Activated CD4-positive, alpha-beta memory T cell treated with anti-CD3 and anti-CD28 coated beads for 36 hours (primary cell): ENCODE measurements around the gene FLOT2. TPM values are rescaled to one million over a fixed set of nuclear protein-coding genes. Genes with fewer than 3 reads are reported as not detected.

Source experiments
- CTCF ChIA-PET: fragments of 350-600 bp; sonication (Branson Sonifier 250); formaldehyde crosslinking; loops from one replicate; lab custom pipeline; 2021; ENCODE audit warnings: antibody characterized with exemption, inconsistent platforms; lab: Charles Lee
- POLR2A ChIA-PET: fragments of 350-600 bp; sonication (Branson Sonifier 250); formaldehyde crosslinking; loops from one replicate; lab custom pipeline; 2021; ENCODE audit warnings: antibody characterized with exemption; lab: Charles Lee
- DNase-seq: peaks from one replicate; pipeline ENCODE4 v3.0.0-alpha.2; 2020
- H3K27ac Mint-ChIP-seq: one replicate; pipeline ENCODE4 v1.8.0; 2021; ENCODE audit warnings: mixed read lengths
- H3K27me3 Mint-ChIP-seq: one replicate; pipeline ENCODE4 v1.8.0; 2021; ENCODE audit warnings: mixed read lengths
- H3K36me3 Mint-ChIP-seq: one replicate; pipeline ENCODE4 v1.8.0; 2021; ENCODE audit warnings: mixed read lengths
- H3K4me1 Mint-ChIP-seq: one replicate; pipeline ENCODE4 v1.8.0; 2021; ENCODE audit warnings: low read depth, mixed read lengths
- H3K4me3 Mint-ChIP-seq: one replicate; pipeline ENCODE4 v1.8.0; 2021; ENCODE audit warnings: mild to moderate bottlenecking, mixed read lengths
- H3K9me3 Mint-ChIP-seq: one replicate; pipeline ENCODE4 v1.8.0; 2021; ENCODE audit warnings: mixed read lengths
- intact Hi-C: fragments of 100-400 bp; cut with micrococcal nuclease; formaldehyde crosslinking; loops from one replicate; pipeline ENCODE4 v1.15.1; 2023
- total RNA-seq, 2 experiments: library from RNA; stranded (reverse); gene quantifications; one replicate each; pipeline ENCODE4 v1.2.3, GENCODE V29; 2021

FLOT2 gene
- total RNA-seq, 2 experiments from 2014 or later, result 110 to 118 TPM

DNA sequence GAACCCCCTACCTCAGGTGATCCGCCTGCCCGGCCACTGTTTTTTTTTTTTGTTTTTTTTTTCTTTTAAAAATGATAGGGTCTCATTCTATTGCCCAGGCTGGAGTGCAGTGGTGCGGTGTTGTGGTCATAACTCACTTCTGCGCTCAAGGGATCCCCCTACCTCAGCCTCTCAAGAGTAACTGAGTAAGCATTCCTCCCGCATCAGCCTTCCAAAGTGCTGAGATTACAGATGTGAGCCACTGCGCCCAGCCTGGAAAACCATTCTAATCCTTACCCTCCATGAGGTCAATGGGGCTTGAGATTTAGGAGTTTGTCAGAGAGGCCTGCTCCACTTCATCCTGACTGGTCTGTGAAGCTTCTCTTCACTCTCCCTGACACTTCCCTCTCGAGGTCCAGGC, 30.3 kb downstream of the FLOT2 start:
- Mint-ChIP-seq H3K9me3 (no peaks in the 10 kb centered on the region), H3K36me3 (no peaks in the 10 kb centered on the region), H3K27me3 (no peaks in the 10 kb centered on the region), H3K4me3 (no peak overlapping the region), H3K27ac (no peak overlapping the region), H3K4me1 (peaks cover 11% of the 10 kb centered on the region)
- ChIA-PET CTCF (no interaction called here), POLR2A (no interaction called here)
- intact Hi-C loops, result no loop called here
- no peak for DNase-seq

GRCh38 chr17:28865946-28866752, 31.4 kb downstream of the FLOT2 start:
- CTCF ChIA-PET, result interaction anchor here (1.1 kb wide), 1 partner anchor 50 kb away, joined by 3 read pairs; no protein-coding TSS in a partner anchor
- DNase-seq, result no peak
- Mint-ChIP-seq H3K4me1 (peaks cover 6% of the 10 kb centered on the region), H3K9me3 (no peaks in the 10 kb centered on the region), H3K27ac (no peak overlapping the region), H3K4me3 (no peak overlapping the region), H3K36me3 (no peaks in the 10 kb centered on the region), H3K27me3 (no peaks in the 10 kb centered on the region)
- intact Hi-C loops, result no loop called here
- POLR2A ChIA-PET, result no interaction called here

GRCh38 chr17:28864991-28865849, 32.3 kb downstream of the FLOT2 start:
- Mint-ChIP-seq H3K9me3 (no peaks in the 10 kb centered on the region), H3K36me3 (peaks cover 3% of the 10 kb centered on the region), H3K4me1 (peaks cover 3% of the 10 kb centered on the region), H3K4me3 (no peak overlapping the region), H3K27me3 (no peaks in the 10 kb centered on the region), H3K27ac (no peak overlapping the region)
- POLR2A ChIA-PET, result no interaction called here
- CTCF ChIA-PET, result interaction anchor here (0.6 to 1.1 kb wide), 2 partner anchors 50 to 88 kb away, joined by 3 read pairs; no protein-coding TSS in a partner anchor
- DNase-seq, result no peak
- intact Hi-C loops, result no loop called here

- peaks cover 3% of the 10 kb centered on the region for H3K4me1 Mint-ChIP-seq
Measured at GRCh38 chr17:28863953-28864352, 33.6 kb downstream of the FLOT2 start.

GRCh38 chr17:28862561-28862960, 35.0 kb downstream of the FLOT2 start:
- Mint-ChIP-seq H3K4me3 (no peak overlapping the region), H3K36me3 (peaks cover 17% of the 10 kb centered on the region), H3K27ac (no peak overlapping the region), H3K4me1 (peaks cover 9% of the 10 kb centered on the region), H3K27me3 (no peaks in the 10 kb centered on the region), H3K9me3 (no peaks in the 10 kb centered on the region)
- CTCF ChIA-PET, result interaction anchor here (1.6 kb wide), 1 partner anchor 13 kb away, joined by 8 read pairs; no protein-coding TSS in a partner anchor
- POLR2A ChIA-PET, result interaction anchor here (1.3 kb wide), 1 partner anchor 13 kb away, joined by 3 read pairs; no protein-coding TSS in a partner anchor
- no peak for DNase-seq
- intact Hi-C loops, result no loop called here

More at GRCh38 chr17:28863953-28864352, 33.6 kb downstream of the FLOT2 start:
- intact Hi-C loops, result no loop called here
- H3K4me3 Mint-ChIP-seq, result no peak overlapping the region
- DNase-seq, result no peak
- CTCF ChIA-PET, result interaction anchor here (1.6 kb wide), 2 partner anchors 14 to 100 kb away, joined by 3 to 8 read pairs; no protein-coding TSS in a partner anchor
- POLR2A ChIA-PET, result no interaction called here
- no peaks in the 10 kb centered on the region for H3K27me3 Mint-ChIP-seq
- peaks cover 7% of the 10 kb centered on the region for H3K36me3 Mint-ChIP-seq
- H3K9me3 Mint-ChIP-seq, result no peaks in the 10 kb centered on the region
- H3K27ac Mint-ChIP-seq, result no peak overlapping the region

GRCh38 chr17:28861393-28862203, 35.9 kb downstream of the FLOT2 start:
- no peaks in the 10 kb centered on the region for H3K9me3 Mint-ChIP-seq
- peaks cover 13% of the 10 kb centered on the region for H3K4me1 Mint-ChIP-seq
- no peak overlapping the region for H3K27ac Mint-ChIP-seq
- no peaks in the 10 kb centered on the region for H3K27me3 Mint-ChIP-seq
- no peak overlapping the region for H3K4me3 Mint-ChIP-seq
- ChIA-PET CTCF (no interaction called here), POLR2A (interaction anchor here (0.6 kb wide), 1 partner anchor 14 kb away, joined by 3 read pairs; no protein-coding TSS in a partner anchor)
- H3K36me3 Mint-ChIP-seq, result peaks cover 18% of the 10 kb centered on the region
- intact Hi-C loops, result no loop called here
- no peak for DNase-seq

GRCh38 chr17:28860363-28860808, 37.1 kb downstream of the FLOT2 start:
- POLR2A ChIA-PET, result no interaction called here
- intact Hi-C loops, result no loop called here
- Mint-ChIP-seq H3K27me3 (no peaks in the 10 kb centered on the region), H3K4me3 (no peak overlapping the region), H3K4me1 (peaks cover 18% of the 10 kb centered on the region), H3K27ac (no peak overlapping the region), H3K36me3 (peaks cover 18% of the 10 kb centered on the region), H3K9me3 (no peaks in the 10 kb centered on the region)
- CTCF ChIA-PET, result interaction anchor here (1.2 kb wide), 1 partner anchor 11 kb away, joined by 6 read pairs; no protein-coding TSS in a partner anchor
- DNase-seq, result no peak

- peaks cover 23% of the 10 kb centered on the region for H3K4me1 Mint-ChIP-seq
- intact Hi-C loops, result no loop called here
- CTCF ChIA-PET, result interaction anchor here (1.1 to 1.3 kb wide), 4 partner anchors 9 to 43 kb away, joined by 3 read pairs; no protein-coding TSS in a partner anchor
- H3K27me3 Mint-ChIP-seq, result no peaks in the 10 kb centered on the region
- no peak overlapping the region for H3K4me3 Mint-ChIP-seq
- no peak overlapping the region for H3K27ac Mint-ChIP-seq
- no peaks in the 10 kb centered on the region for H3K9me3 Mint-ChIP-seq
- H3K36me3 Mint-ChIP-seq, result peaks cover 18% of the 10 kb centered on the region
- POLR2A ChIA-PET, result no interaction called here
- DNase-seq, result no peak
Measured at GRCh38 chr17:28858801-28859355, 38.7 kb downstream of the FLOT2 start.

DNA sequence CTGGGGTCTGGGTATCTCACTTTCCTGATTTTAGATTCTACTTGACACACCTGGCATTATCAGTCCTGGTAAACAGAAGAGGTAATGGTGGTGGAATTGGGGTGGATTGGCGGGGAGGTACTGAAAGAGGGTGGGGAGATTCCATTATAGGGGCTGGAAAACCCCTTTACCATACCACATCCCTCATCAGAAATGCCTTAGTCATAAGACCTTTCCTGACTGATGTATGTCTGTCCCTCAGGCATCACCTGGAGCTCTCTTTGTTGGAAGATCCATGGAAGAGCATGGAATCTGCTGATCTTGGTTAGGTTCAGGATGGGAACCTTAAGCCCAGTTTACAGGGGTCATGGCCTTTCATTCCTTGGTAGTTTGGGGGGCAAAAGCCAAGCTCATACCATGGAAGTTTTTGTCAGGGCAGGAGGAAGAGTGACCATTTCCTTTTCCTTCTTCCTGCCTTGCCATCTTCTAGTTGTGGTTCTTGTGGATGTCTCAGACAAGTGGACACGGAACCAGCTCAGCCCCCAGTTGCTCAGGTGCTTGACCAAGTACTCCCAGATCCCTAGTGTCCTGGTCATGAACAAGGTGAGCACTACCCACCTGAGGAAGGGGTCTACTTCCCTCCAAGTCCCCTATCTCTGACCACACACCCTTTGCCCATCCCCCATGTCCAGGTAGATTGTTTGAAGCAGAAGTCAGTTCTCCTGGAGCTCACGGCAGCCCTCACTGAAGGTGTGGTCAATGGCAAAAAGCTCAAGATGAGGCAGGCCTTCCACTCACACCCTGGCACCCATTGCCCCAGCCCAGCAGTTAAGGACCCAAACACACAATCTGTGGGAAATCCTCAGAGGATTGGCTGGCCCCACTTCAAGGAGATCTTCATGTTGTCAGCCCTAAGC, 39.4 kb downstream of the FLOT2 start:
- H3K9me3 Mint-ChIP-seq, result no peaks in the 10 kb centered on the region
- H3K27ac Mint-ChIP-seq, result peak overlapping the region; percentile 75
- intact Hi-C loops, result no loop called here
- peaks cover 18% of the 10 kb centered on the region for H3K36me3 Mint-ChIP-seq
- no peak overlapping the region for H3K4me3 Mint-ChIP-seq
- ChIA-PET POLR2A (interaction anchor here (0.7 kb wide), 2 partner anchors 13 to 40 kb away, joined by 3 to 4 read pairs; no protein-coding TSS in a partner anchor), CTCF (interaction anchor here (0.6 to 1.3 kb wide), 5 partner anchors 8 to 44 kb away, joined by 3 read pairs; no protein-coding TSS in a partner anchor)
- peaks cover 23% of the 10 kb centered on the region for H3K4me1 Mint-ChIP-seq
- DNase-seq, result no peak
- no peaks in the 10 kb centered on the region for H3K27me3 Mint-ChIP-seq

DNA sequence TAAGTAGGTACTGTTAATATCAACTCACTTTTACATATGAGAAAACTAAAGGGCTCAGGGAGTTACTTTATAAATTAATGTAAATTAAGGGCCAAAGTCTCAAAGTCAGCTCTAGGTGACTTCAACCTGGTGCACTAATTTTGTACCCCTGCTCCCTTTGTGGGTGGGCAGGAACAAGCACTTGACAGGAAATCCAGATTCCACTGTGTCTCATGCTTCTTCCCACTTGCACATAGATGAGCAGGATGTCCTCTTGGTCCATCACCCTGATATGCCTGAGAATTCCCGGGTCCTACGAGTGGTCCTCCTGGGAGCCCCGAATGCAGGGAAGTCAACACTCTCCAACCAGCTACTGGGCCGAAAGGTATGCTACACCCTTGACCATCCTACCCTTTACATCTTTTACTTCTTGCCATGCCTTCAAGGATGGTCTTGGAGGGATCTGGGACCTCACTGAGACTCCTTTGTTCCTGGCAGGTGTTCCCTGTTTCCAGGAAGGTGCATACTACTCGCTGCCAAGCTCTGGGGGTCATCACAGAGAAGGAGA, 41.4 kb downstream of the FLOT2 start:
- H3K9me3 Mint-ChIP-seq, result no peaks in the 10 kb centered on the region
- peaks cover 18% of the 10 kb centered on the region for H3K36me3 Mint-ChIP-seq
- POLR2A ChIA-PET, result interaction anchor here (0.6 to 2.2 kb wide), 3 partner anchors 12 to 211 kb away, joined by 3 to 7 read pairs (median 4); no protein-coding TSS in a partner anchor
- H3K27me3 Mint-ChIP-seq, result no peaks in the 10 kb centered on the region
- peaks cover 23% of the 10 kb centered on the region for H3K4me1 Mint-ChIP-seq
- DNase-seq, result no peak
- H3K27ac Mint-ChIP-seq, result no peak overlapping the region
- intact Hi-C loops, result no loop called here
- peak overlapping the region; percentile 81 for H3K4me3 Mint-ChIP-seq
- CTCF ChIA-PET, result interaction anchor here (0.6 to 0.7 kb wide), 2 partner anchors 29 to 97 kb away, joined by 3 read pairs; no protein-coding TSS in a partner anchor
